GM19467 (cell line): ENCODE data around the gene NBAS.

Source experiments
- ATAC-seq: cut with Tn5 transposase; IDR thresholded peaks from one replicate; pipeline ENCODE4 v1.9.1; 2021; ENCODE audit warnings: mild to moderate bottlenecking, moderate library complexity; ENCODE audit not compliant: unreplicated experiment

The NBAS gene

GRCh38 chr2:15181092-15181745 lies 379.9 kb downstream of the NBAS start:
- ATAC-seq = no peak

GRCh38 chr2:15180379-15180778 lies 380.8 kb downstream of the NBAS start:
- ATAC-seq = no peak

GRCh38 chr2:15178946-15179345 lies 382.2 kb downstream of the NBAS start:
- ATAC-seq = no peak

GRCh38 chr2:15177103-15177502 lies 384.0 kb downstream of the NBAS start:
- ATAC-seq = peak; percentile 94

GRCh38 chr2:15176604-15177003 lies 384.5 kb downstream of the NBAS start:
- no peak for ATAC-seq

DNA sequence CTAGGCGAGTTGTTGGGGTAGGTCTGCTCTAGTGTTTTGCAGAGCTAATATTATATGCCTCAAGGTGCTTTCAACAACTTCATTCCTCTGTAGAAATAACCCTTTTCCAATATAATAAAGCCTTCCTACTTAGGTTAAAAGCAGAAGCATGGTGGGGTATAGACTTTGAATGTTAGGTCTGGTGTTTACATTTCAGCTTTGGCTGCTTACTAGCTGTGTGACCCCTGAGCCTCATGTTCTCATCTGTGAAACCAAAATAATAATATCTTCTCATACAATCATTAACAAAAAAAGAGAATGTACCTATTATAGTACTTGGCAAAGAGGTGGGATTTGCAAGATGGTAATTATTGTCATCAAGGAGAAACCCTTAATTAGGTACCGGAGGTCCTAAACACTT lies 386.6 kb downstream of the NBAS start:
- no peak for ATAC-seq

DNA sequence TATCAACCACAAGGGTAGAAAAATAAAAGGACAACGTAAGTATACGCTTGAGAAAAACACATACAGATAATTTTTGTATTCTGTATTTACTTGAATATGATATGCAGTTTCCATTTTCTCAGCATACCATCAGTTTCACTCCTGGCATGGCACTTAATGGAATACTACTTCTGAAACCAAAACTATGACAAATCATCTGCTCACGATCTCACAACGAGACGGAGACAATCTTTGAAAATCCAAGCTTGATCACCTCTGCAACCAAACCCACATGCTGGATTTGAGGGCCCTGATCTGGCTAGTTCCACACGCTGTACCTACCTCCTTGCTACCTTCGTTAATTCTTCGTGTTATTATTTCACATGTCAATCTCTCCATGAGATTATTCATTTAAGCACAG lies 387.6 kb downstream of the NBAS start:
- ATAC-seq = no peak

- no peak for ATAC-seq
These were observed 388.3 kb downstream of the NBAS start for GRCh38 chr2:15172825-15173224.

- no peak for ATAC-seq
These were observed 390.9 kb downstream of the NBAS start for GRCh38 chr2:15170070-15170775.

DNA sequence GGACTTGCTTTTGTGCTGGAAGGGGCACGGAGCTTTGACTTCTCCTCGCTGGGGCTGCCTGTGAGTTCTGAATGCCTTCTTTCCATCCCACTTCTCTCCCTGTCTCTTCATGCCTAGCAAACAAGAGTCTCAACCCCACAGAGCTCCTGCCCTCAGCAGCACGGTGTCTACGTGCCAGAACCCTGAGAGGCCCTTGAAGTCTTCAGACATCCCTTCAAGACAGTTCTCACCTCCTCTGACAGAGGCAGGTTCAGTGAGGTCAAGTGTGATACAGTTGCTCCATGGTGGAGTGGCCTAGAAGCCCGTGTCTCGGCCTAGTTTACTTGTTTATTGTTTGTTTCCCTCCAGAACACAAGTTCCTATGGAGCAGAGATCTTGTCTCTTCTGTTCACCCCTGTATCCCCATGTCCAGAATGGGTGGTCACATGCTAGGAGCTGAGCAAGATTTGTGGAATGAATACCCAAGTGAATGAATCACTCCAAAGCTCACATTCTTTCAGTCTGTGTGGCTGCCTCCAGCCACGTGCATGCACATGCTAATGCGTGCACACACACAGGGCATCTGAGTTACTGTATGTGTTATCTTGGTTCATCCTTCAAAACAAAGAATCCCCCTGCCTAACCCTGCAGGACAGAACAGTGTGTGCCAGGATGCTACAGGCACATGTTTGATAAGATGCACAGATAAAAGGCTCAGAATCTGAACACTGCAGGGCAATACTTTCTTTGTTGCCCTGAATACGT lies 391.6 kb downstream of the NBAS start:
- no peak for ATAC-seq

DNA sequence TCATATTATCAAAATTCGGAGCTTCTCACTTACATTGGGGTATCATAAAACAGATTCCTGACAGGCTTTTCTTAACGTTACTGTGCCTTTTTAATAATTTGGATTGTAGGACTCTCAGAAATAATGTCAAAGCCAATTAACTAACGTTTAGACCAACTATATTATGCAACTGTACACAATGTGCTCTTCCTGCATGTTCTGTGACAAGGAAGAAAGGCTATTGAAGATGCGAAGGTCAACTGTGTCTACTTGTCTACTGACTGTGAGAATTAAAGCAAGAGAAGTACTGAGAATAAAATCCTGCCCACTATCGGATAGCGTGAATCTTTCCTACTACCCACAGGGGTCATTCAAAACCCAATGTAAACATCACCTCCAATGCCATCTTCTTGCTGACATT lies 393.0 kb downstream of the NBAS start:
- ATAC-seq = no peak

DNA sequence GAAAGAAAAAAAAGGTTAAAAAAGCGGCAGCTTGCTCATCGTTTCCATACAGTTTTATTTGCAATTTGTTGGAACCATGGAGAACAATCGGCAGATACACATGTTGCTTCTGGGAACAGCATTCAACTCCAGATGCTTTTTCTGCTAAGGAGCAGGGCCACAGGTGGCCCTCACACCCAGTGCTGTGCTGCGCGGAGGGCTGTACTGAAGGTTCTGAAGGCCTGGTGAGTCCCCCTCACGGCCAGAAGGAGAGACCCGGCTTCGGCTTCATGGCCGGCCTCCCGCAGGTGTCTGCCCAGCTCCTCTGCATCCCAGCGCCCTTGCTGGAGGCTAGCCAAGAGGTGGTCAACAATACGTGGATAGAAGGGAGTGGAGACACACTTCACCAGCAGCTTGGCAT lies 394.3 kb downstream of the NBAS start:
- ATAC-seq = no peak

DNA sequence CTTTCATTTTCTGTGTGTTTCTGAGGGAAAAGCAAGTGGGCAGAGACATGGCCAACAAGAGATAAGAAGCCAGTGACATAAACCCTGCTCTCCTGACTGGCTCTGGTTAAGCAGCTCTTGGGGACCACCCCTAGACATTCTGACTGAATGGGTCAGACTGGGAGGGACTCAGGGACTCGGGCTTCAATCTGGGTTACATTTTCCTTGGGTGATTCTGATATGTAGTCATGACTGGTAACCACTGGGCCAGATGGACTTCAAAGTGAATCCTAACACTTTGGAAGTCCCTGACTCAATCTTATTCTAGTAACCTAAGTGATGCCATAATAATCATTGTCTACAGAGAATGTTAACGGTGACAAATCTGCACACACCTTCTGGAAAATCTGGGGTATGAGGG lies 397.8 kb downstream of the NBAS start:
- ATAC-seq = no peak

DNA sequence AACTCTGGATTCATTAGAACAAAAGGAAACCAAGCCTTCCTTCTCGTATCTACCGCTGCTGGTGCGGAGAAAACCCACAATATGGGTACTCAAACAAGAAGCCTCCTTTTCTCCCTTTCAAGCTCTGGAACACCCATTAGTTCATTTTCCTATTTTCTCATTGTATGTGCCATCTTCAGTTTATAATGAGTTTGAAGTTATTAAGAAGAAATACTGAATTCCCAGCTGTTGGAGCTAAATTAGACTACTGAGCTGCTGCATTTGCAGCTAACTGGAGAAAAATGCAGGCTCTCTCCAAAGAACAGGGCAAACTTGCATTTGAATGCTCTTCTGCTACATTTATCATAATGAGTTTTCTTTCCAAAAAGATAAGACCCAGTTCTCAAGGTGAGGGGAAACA lies 398.5 kb downstream of the NBAS start:
- ATAC-seq = no peak

DNA sequence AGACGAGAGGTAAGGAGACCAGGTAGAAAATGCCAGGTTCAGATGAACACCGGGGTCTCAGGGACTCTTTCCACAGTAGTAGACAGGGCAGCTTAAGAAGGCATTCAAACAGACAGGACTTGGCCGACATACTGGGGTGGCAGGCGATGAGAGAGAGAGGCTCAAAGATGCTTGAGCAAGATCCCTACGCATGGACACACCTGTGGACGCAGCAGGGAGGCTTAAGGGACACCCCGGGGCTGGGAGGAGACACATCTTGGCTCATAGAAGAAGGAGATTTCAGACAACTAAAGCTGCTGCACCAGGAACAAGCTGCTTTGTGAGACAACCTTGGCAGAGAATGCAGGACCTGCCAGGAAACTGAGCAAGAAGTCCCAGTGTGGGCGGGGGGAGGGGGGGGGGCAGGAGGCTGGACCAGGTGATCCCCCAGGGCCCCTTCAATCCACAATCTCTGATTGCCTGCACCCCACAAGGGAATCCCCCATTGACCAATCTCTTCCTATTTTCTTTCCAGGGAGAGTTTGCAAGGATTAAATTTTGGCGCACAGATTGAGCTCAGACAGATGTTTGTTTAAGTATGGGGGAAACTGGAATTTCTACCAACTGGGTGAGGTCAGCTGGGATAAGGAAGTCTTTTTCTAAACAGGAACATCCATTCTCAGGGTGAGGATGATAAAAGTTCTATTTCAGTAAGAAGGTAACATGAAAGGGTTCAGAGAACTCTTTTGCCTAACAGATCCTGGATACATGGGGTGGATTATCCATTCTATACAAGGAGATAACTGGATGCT lies 400.7 kb downstream of the NBAS start:
- no peak for ATAC-seq

GRCh38 chr2:15159751-15160177 lies 401.4 kb downstream of the NBAS start:
- no peak for ATAC-seq

GRCh38 chr2:15159206-15159605 lies 401.9 kb downstream of the NBAS start:
- no peak for ATAC-seq

- no peak for ATAC-seq
These were observed 402.6 kb downstream of the NBAS start for GRCh38 chr2:15158532-15158931.

DNA sequence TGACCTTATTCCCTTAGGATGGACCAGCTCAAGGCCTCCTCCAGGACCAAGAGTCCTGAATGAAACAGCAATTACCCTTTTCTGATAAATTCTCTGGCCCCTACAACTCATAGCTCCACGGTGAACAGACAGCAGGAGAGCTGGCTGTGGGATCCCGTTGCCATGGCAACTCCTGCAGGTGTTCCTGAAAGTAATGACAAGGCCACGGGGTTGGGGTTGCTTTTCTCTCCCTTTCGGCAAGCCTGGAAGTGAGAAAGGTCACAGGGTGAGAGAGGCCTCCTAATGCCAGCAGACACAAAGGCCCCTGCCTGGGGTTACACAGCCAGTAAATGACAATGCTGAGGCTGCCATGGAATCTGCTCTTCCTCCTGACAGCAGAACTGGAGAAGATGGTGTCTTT lies 403.0 kb downstream of the NBAS start:
- no peak for ATAC-seq

DNA sequence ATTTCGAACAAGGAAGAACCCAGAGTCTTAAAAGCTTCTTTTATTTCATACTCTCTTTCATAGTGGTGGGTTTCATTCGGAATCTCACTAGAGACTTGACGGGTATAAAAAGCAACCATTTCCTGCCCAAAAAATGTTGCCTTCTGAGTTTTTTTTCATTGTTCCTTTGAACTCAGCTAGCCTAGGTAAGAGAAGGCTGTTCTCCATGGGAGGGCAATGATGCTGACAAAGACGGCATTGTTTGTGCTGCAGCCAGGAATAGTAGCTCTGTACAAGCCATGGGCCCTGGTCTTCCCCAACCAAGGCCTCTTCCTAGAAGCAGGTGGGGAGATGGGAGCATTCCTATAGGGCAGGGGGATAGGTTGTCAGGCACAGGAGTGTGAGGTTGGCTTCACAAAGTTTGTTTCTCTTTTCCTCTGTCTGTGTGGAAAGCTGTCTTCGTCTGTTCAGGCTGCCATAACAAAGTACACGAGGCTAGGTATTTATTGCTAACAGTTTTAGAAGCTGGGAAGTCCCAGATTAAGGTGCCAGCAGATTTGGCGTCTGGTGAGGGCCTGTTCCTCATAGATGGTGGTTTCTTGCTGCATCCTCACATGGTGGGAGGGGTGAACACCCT lies 405.1 kb downstream of the NBAS start:
- no peak for ATAC-seq

DNA sequence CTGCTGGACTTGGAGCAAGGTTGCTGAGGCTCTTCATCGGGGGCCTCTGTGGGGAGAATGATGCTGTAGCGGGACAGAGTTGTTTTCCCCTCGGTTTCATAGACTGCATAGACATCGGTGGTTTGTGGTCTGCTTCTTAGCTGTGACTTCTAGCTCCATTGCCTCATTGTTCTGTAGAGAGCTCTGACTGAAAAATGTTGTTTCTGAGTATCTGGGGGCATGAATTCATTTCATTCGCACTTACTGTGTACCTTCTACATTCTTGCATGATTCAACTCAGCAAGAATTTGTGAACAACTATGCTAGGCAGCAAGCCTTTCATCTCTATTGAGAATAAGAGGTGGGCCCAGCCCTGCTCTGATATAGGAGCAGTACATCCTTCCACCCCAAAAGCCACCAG lies 406.8 kb downstream of the NBAS start:
- ATAC-seq = no peak
